Tibial artery (tissue), 4 donors: ENCODE measurements around the gene STYXL2.

Experiments used
- DNase-seq, 2 donors: peaks; one replicate each; pipeline ENCODE4 v3.0.0-alpha.2; 2019
- H3K27ac ChIP-seq, 2 donors: fragments of 200-600 bp; sonication (generic) in 1 of 2; 1 replicate in 1 of 2; 2 replicates in 1 of 2; pipeline ENCODE4 v1.5.1; 2018 to 2019; ENCODE audit warnings: mild to moderate bottlenecking in 1 of 2
- H3K27me3 ChIP-seq, 2 donors: fragments of 200-600 bp; sonication (generic) in 1 of 2; one replicate each; pipeline versions ENCODE4 v1.5.1 to v1.6.0; 2016 to 2019
- H3K36me3 ChIP-seq, 3 donors: fragments of 200-600 bp; sonication (generic) in 2 of 3; one replicate each; pipeline ENCODE4 v1.5.1; 2016 to 2019; ENCODE audit warnings: mild to moderate bottlenecking in 2 of 3
- H3K4me1 ChIP-seq, 4 donors: fragments of 200-600 bp; sonication (generic) in 2 of 4; 1 replicate in 3 of 4; 2 replicates in 1 of 4; pipeline ENCODE4 v1.5.1; 2016 to 2019
- H3K4me3 ChIP-seq, 2 donors: fragments of 200-600 bp; sonication (generic) in 1 of 2; 1 replicate in 1 of 2; 2 replicates in 1 of 2; pipeline ENCODE4 v1.5.1; 2018 to 2019; ENCODE audit warnings: mild to moderate bottlenecking in 2 of 2
- H3K9me3 ChIP-seq, 3 donors: fragments of 200-600 bp; sonication (generic) in 1 of 3; one replicate each; pipeline ENCODE4 v1.5.1; 2016 to 2019
- CTCF ChIP-seq, 2 experiments: fragments of 200-600 bp in 1 of 2; fragments of 450-650 bp in 1 of 2; IDR thresholded peaks; one replicate each; pipeline ENCODE4 v1.5.1; 2017 to 2019; ENCODE audit warnings: antibody characterized with exemption in 2 of 2, mild to moderate bottlenecking in 1 of 2, moderate library complexity in 1 of 2
- intact Hi-C: fragments of 100-400 bp; cut with DNase I; formaldehyde crosslinking; loops from one replicate; pipeline ENCODE4 v1.15.0; 2023; ENCODE audit warnings: low total_unique reads

The STYXL2 gene

GRCh38 chr1:167109125-167109524 lies 15.2 kb downstream of the STYXL2 start:
- no peak for TF ChIP-seq CTCF (IDR thresholded peaks at IDR 0.05)
- intact Hi-C loops = no loop called here
- Histone ChIP-seq H3K4me1 (no peaks in the 10 kb centered on the region), H3K36me3 (no peaks in the 10 kb centered on the region), H3K4me3 (no peak overlapping the region), H3K27me3 (no peaks in the 10 kb centered on the region), H3K9me3 (peaks cover 0 to 5% (median 0%) of the 10 kb centered on the region in 3 donors), H3K27ac (no peak overlapping the region)
- no peak for DNase-seq

GRCh38 chr1:167110586-167110985 lies 16.7 kb downstream of the STYXL2 start:
- no peak for TF ChIP-seq CTCF (IDR thresholded peaks at IDR 0.05)
- no peak overlapping the region for H3K27ac ChIP-seq

GRCh38 chr1:167111868-167112709 lies 18.2 kb downstream of the STYXL2 start:
- no peak for TF ChIP-seq CTCF (IDR thresholded peaks at IDR 0.05)
- Histone ChIP-seq H3K9me3 (peaks cover 0 to 5% (median 0%) of the 10 kb centered on the region in 3 donors), H3K27ac (no peak overlapping the region), H3K36me3 (no peaks in the 10 kb centered on the region), H3K27me3 (no peaks in the 10 kb centered on the region), H3K4me3 (no peak overlapping the region), H3K4me1 (no peaks in the 10 kb centered on the region)
- intact Hi-C loops = no loop called here
- DNase-seq = no peak

More at GRCh38 chr1:167110586-167110985, 16.7 kb downstream of the STYXL2 start:
- no peak for DNase-seq
- peaks cover 0 to 5% (median 0%) of the 10 kb centered on the region in 3 donors for H3K9me3 ChIP-seq
- H3K4me1 ChIP-seq = no peaks in the 10 kb centered on the region
- intact Hi-C loops = no loop called here
- H3K36me3 ChIP-seq = no peaks in the 10 kb centered on the region
- no peaks in the 10 kb centered on the region for H3K27me3 ChIP-seq
- no peak overlapping the region for H3K4me3 ChIP-seq

GRCh38 chr1:167114725-167115124 lies 20.9 kb downstream of the STYXL2 start:
- Histone ChIP-seq H3K27ac (no peak overlapping the region), H3K9me3 (peaks cover 0 to 5% (median 0%) of the 10 kb centered on the region in 3 donors), H3K36me3 (no peaks in the 10 kb centered on the region), H3K4me1 (no peaks in the 10 kb centered on the region), H3K4me3 (no peak overlapping the region), H3K27me3 (no peaks in the 10 kb centered on the region)
- no peak for DNase-seq
- intact Hi-C loops = no loop called here
- no peak for TF ChIP-seq CTCF (IDR thresholded peaks at IDR 0.05)

GRCh38 chr1:167115655-167116054 lies 21.8 kb downstream of the STYXL2 start:
- Histone ChIP-seq H3K36me3 (no peaks in the 10 kb centered on the region), H3K4me3 (no peak overlapping the region), H3K4me1 (no peaks in the 10 kb centered on the region), H3K27ac (no peak overlapping the region), H3K9me3 (peaks cover 0 to under 1% (median 0%) of the 10 kb centered on the region in 3 donors), H3K27me3 (no peaks in the 10 kb centered on the region)
- no peak for DNase-seq
- TF ChIP-seq CTCF (IDR thresholded peaks at IDR 0.05) = no peak
- intact Hi-C loops = no loop called here
